HCT116 (cell line): ENCODE measurements around the gene TSR1. TPM values are rescaled to one million over a fixed set of nuclear protein-coding genes. Genes with fewer than 3 reads are reported as not detected.

Source experiments
- ATAC-seq: fragments of 200-7000 bp; cut with Tn5 transposase; 2 replicates; pipeline ENCODE4 v1.9.1; 2020; ENCODE audit warnings: mild to moderate bottlenecking, moderate library complexity
- BruUV-seq: library from RNA; stranded (reverse); fragments of 400-500 nt; replicated peaks from 2 replicates; lab custom pipeline; 2021; lab: Mats Ljungman, UMichigan
- CTCF ChIA-PET: fragments of 300-600 bp; sonication (Branson Sonifier 250); formaldehyde crosslinking; loops from one replicate; lab custom pipeline; 2021; ENCODE audit warnings: antibody characterized with exemption; lab: Charles Lee
- POLR2A ChIA-PET: fragments of 300-600, 350-600 bp; sonication (Branson Sonifier 250); formaldehyde crosslinking; loops from one replicate; lab custom pipeline; 2021; ENCODE audit warnings: antibody characterized with exemption; lab: Charles Lee
- RAD21 ChIA-PET, 2 experiments: fragments of 300-600 bp; sonication (Branson Sonifier 250); formaldehyde crosslinking; loops; one replicate each; lab custom pipeline; 2023; ENCODE audit warnings: low total read pairs in 2 of 2; ENCODE audit not compliant: uncharacterized antibody in 2 of 2, unreplicated experiment in 2 of 2, low non-redundant PET in 1 of 2; lab: Charles Lee
- DNase-seq: peaks from one replicate; pipeline ENCODE4 v3.0.0-alpha.2; 2010; ENCODE audit warnings: low read depth, low spot score
- H2AFZ ChIP-seq: fragments of 200-600 bp; shearing (Covaris generic), sonication (generic); 2 replicates; pipeline ENCODE4 v1.6.1; 2017; ENCODE audit warnings: low read depth, mixed run types, mixed read lengths, antibody characterized with exemption, low read length; ENCODE audit not compliant: poor library complexity, severe bottlenecking
- H3K27ac ChIP-seq: 2 replicates; pipeline ENCODE4 v1.5.1; 2012; ENCODE audit warnings: low read depth, low read length
- H3K27me3 ChIP-seq: fragments of 200-600 bp; sonication (generic); 2 replicates; pipeline ENCODE4 v1.6.1; 2016; ENCODE audit warnings: mixed run types, low read length, mixed read lengths; ENCODE audit not compliant: insufficient read depth
- H3K36me3 ChIP-seq, 2 experiments: fragments of 200-500 bp in 1 of 2; fragments of 200-600 bp in 1 of 2; sonication (Bioruptor generic) in 1 of 2; sonication (generic) in 1 of 2; 2 replicates each; pipeline versions ENCODE4 v1.5.1 to v1.6.1; 2014 to 2016; ENCODE audit warnings: low read length in 2 of 2, inconsistent platforms in 1 of 2, mixed read lengths in 1 of 2, mixed run types in 1 of 2; ENCODE audit not compliant: insufficient read depth in 2 of 2, control insufficient read depth in 1 of 2
- H3K4me1 ChIP-seq, 2 experiments: fragments of 200-600 bp in 1 of 2; sonication (generic) in 1 of 2; 2 replicates each; pipeline versions ENCODE4 v1.5.1 to v1.6.1; 2012 to 2017; ENCODE audit warnings: low read length in 2 of 2, inconsistent platforms in 1 of 2, mild to moderate bottlenecking in 1 of 2, mixed read lengths in 1 of 2, mixed run types in 1 of 2, moderate library complexity in 1 of 2; ENCODE audit not compliant: insufficient read depth in 2 of 2, control insufficient read depth in 1 of 2
- H3K4me2 ChIP-seq: fragments of 200-600 bp; sonication (generic); 2 replicates; pipeline ENCODE4 v1.6.1; 2017; ENCODE audit warnings: mixed run types, low read length, mixed read lengths
- H3K4me3 ChIP-seq, 2 experiments: fragments of 200-600 bp in 1 of 2; sonication (generic) in 1 of 2; replicated peaks in 1 of 2; 2 replicates each; pipeline ENCODE4 v1.5.1; 2011 to 2016; ENCODE audit warnings: low read length in 2 of 2, control low read depth in 1 of 2, low read depth in 1 of 2, mild to moderate bottlenecking in 1 of 2, mixed read lengths in 1 of 2, mixed run types in 1 of 2
- H3K79me2 ChIP-seq: fragments of 200-600 bp; sonication (generic); 2 replicates; pipeline ENCODE4 v1.6.1; 2017; ENCODE audit warnings: mild to moderate bottlenecking, mixed run types, low read length, moderate library complexity, mixed read lengths; ENCODE audit not compliant: insufficient read depth
- H3K9ac ChIP-seq: fragments of 200-600 bp; sonication (generic); 2 replicates; pipeline ENCODE4 v1.6.1; 2016; ENCODE audit warnings: low read length, mixed read lengths
- H3K9me2 ChIP-seq: fragments of 200-600 bp; sonication (generic), shearing (Covaris generic); 2 replicates; pipeline ENCODE4 v1.6.1; 2017; ENCODE audit warnings: mixed run types, mild to moderate bottlenecking, moderate library complexity; ENCODE audit not compliant: insufficient read depth
- H3K9me3 ChIP-seq, 2 experiments: fragments of 200-500 bp in 1 of 2; fragments of 200-600 bp in 1 of 2; sonication (Bioruptor generic) in 1 of 2; sonication (generic) in 1 of 2; 2 replicates each; pipeline ENCODE4 v1.6.1; 2014 to 2017; ENCODE audit warnings: low read length in 2 of 2, mixed read lengths in 2 of 2, inconsistent platforms in 1 of 2, low read depth in 1 of 2, mild to moderate bottlenecking in 1 of 2, mixed run types in 1 of 2, moderate library complexity in 1 of 2; ENCODE audit not compliant: control insufficient read depth in 1 of 2, insufficient read depth in 1 of 2
- H4K20me1 ChIP-seq: fragments of 200-600 bp; sonication (generic), shearing (Covaris generic); 2 replicates; pipeline ENCODE4 v1.6.1; 2017; ENCODE audit warnings: mixed run types, mild to moderate bottlenecking, moderate library complexity; ENCODE audit not compliant: insufficient read depth
- ATF3 ChIP-seq: IDR thresholded peaks from 2 replicates; pipeline ENCODE4 v1.6.1; 2012
- CTCF ChIP-seq, 3 experiments: fragments of 200-600 bp in 1 of 3; sonication (generic) in 1 of 3; IDR thresholded peaks in 2 of 3; conservative IDR thresholded peaks in 1 of 3; 2 replicates each; pipeline ENCODE4 v1.5.1; 2012 to 2017; ENCODE audit warnings: low read depth in 2 of 3, low read length in 2 of 3, antibody characterized with exemption in 1 of 3, borderline replicate concordance in 1 of 3, control low read depth in 1 of 3, mild to moderate bottlenecking in 1 of 3, mixed read lengths in 1 of 3, mixed run types in 1 of 3, moderate library complexity in 1 of 3; ENCODE audit not compliant: insufficient read depth in 1 of 3
- TCF7L2 ChIP-seq: IDR thresholded peaks from 2 replicates; pipeline ENCODE4 v1.7.0; 2011; ENCODE audit warnings: borderline replicate concordance, inconsistent platforms; ENCODE audit not compliant: insufficient read depth, insufficient read length; ENCODE audit errors: extremely low read depth
- ZFX ChIP-seq: fragments of 450-650 bp; IDR thresholded peaks from 2 replicates; pipeline ENCODE4 v1.6.1; 2017
- intact Hi-C: fragments of 100-400 bp; cut with micrococcal nuclease; formaldehyde crosslinking; loops from 2 replicates; pipeline ENCODE4 v1.10.0; 2022
- total RNA-seq: library from RNA; stranded (reverse); gene quantifications from one replicate; pipeline ENCODE4 v1.2.1, GENCODE V29; 2021; ENCODE audit not compliant: unreplicated experiment

Gene TSR1
- total RNA-seq, 1 experiment from 2014 or later = 77.2 TPM

GRCh38 chr17:2362416-2362815 lies 26.2 kb upstream of the TSR1 start:
- Histone ChIP-seq H3K4me2 (no peak overlapping the region), H3K27me3 (no peaks in the 10 kb centered on the region), H3K36me3 (peaks cover 4 to 7% of the 10 kb centered on the region in 2 experiments; a peak in 2 of 4 replicates), H3K27ac (no peak overlapping the region), H3K9ac (no peak overlapping the region), H3K4me3 (no peak overlapping the region), H3K79me2 (no peaks in the 10 kb centered on the region), H3K9me3 (no peaks in the 10 kb centered on the region), H3K4me1 (peaks cover 32 to 39% of the 10 kb centered on the region in 2 experiments), H3K9me2 (no peaks in the 10 kb centered on the region), H4K20me1 (no peaks in the 10 kb centered on the region), H2AFZ (no peak overlapping the region)
- ChIA-PET CTCF (no interaction called here), RAD21 (no interaction called here), POLR2A (no interaction called here)
- TF ChIP-seq ZFX = no peak
- BruUV-seq = no TSS peak
- intact Hi-C loops = no loop called here
- DNase-seq (no peak), ATAC-seq (no peak)

- no peaks in the 10 kb centered on the region for H3K9me3 ChIP-seq
- intact Hi-C loops = no loop called here
- no peaks in the 10 kb centered on the region for H4K20me1 ChIP-seq
- H3K4me3 ChIP-seq = no peak overlapping the region
- H3K36me3 ChIP-seq = peaks cover 4 to 7% of the 10 kb centered on the region in 2 experiments; a peak in 2 of 4 replicates
- H3K79me2 ChIP-seq = no peaks in the 10 kb centered on the region
- H3K9ac ChIP-seq = no peak overlapping the region
- H3K27me3 ChIP-seq = no peaks in the 10 kb centered on the region
- H3K4me1 ChIP-seq = peaks cover 32 to 42% of the 10 kb centered on the region in 2 experiments
- H3K27ac ChIP-seq = no peak overlapping the region
- ATAC-seq (no peak), DNase-seq (no peak)
- ChIA-PET CTCF (no interaction called here), RAD21 (no interaction called here), POLR2A (no interaction called here)
- no peak overlapping the region for H3K4me2 ChIP-seq
- no peak overlapping the region for H2AFZ ChIP-seq
- BruUV-seq = no TSS peak
- no peaks in the 10 kb centered on the region for H3K9me2 ChIP-seq
- TF ChIP-seq ATF3 (no peak), CTCF (IDR thresholded peaks at IDR 0.05 in 2 of 3, conservative IDR thresholded peaks at IDR 0.05 in 1 of 3; ENCODE audit: borderline replicate concordance in 1 of 3, insufficient read depth in 1 of 3, low read depth in 2 of 3, low read length in 2 of 3) (no peak), TCF7L2 (no peak)
Measured at GRCh38 chr17:2362016-2362415, 25.8 kb upstream of the TSR1 start.
